GM12865 (cell line): ENCODE results near the gene CDC42SE1.

Experiments used
- DNase-seq: peaks from one replicate; pipeline ENCODE4 v3.0.0; 2010; ENCODE audit warnings: low read depth
- H3K4me3 ChIP-seq: 2 replicates; pipeline ENCODE4 v1.5.1; 2011; ENCODE audit warnings: mild to moderate bottlenecking, low read depth, low read length, control low read depth
- TF ChIP-seq, protein P1 (sequence below): IDR thresholded peaks from 2 replicates; pipeline ENCODE4 v1.5.1; 2011; ENCODE audit warnings: low read length, control low read depth, low read depth, inconsistent platforms; ENCODE audit not compliant: insufficient read depth; ENCODE audit errors: missing control alignments

CDC42SE1 gene

DNA sequence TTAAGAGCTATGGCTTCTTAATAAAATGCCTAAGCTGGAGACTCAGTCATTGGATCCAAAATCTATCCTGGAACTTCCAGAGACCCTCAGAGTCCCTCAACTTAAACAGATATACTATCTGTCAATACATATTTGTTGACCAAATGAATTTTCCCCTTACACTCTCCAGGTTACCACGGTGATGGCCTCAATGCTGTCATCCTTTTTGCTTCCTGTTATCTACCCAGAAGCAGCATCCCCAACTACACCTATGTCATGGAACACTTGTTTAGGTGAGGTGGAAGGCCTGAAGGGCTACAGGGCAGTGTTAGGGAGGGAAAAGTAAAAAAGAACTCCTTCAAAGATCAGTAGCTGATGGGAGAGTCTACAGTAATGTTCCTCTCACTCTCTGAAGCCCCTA, 16.3 kb downstream of the CDC42SE1 start:
- H3K4me3 ChIP-seq = no peak overlapping the region
- DNase-seq = no peak
- TF ChIP-seq, protein P1, sequence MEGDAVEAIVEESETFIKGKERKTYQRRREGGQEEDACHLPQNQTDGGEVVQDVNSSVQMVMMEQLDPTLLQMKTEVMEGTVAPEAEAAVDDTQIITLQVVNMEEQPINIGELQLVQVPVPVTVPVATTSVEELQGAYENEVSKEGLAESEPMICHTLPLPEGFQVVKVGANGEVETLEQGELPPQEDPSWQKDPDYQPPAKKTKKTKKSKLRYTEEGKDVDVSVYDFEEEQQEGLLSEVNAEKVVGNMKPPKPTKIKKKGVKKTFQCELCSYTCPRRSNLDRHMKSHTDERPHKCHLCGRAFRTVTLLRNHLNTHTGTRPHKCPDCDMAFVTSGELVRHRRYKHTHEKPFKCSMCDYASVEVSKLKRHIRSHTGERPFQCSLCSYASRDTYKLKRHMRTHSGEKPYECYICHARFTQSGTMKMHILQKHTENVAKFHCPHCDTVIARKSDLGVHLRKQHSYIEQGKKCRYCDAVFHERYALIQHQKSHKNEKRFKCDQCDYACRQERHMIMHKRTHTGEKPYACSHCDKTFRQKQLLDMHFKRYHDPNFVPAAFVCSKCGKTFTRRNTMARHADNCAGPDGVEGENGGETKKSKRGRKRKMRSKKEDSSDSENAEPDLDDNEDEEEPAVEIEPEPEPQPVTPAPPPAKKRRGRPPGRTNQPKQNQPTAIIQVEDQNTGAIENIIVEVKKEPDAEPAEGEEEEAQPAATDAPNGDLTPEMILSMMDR = no peak

- TF ChIP-seq, protein P1 = no peak
- no peak overlapping the region for H3K4me3 ChIP-seq
- no peak for DNase-seq
These were observed 19.9 kb downstream of the CDC42SE1 start for GRCh38 chr1:151039521-151039920.

GRCh38 chr1:151037032-151037431, 22.4 kb downstream of the CDC42SE1 start:
- H3K4me3 ChIP-seq = no peak overlapping the region
- TF ChIP-seq, protein P1 = no peak
- DNase-seq = no peak

- no peak for DNase-seq
- TF ChIP-seq, protein P1 = no peak
- no peak within 1 kb of the TSS for H3K4me3 ChIP-seq
These were observed 23.1 kb downstream of the CDC42SE1 start, which contains the start of gene BNIPL for GRCh38 chr1:151036356-151036755. Gene BNIPL, plus strand, starts transcription at chr1:151036586. Its CDS starts 140 bp downstream, at chr1:151036726.

GRCh38 chr1:151035167-151035566, 24.3 kb downstream of the CDC42SE1 start:
- H3K4me3 ChIP-seq = no peak overlapping the region
- DNase-seq = no peak
- TF ChIP-seq, protein P1 = no peak

DNA sequence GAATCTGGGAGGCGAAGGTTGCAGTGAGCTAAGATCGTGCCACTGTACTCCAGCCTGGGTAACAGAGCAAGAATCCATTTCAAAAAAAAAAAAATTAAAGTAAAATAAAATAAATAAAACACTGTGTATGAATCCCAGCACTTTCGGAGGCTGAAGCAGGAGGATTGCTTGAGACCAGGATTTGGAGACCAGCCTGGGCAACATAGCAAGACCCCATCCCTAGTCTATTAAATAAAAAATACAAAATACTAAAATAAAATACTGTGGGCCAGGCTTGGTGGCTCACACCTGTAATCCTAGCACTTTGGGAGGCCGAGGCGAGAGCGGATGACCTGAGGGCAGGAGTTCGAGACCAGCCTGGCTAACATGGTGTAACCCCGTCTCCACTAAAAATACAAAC, 27.3 kb downstream of the CDC42SE1 start:
- DNase-seq = no peak
- TF ChIP-seq, protein P1 = no peak
- no peak overlapping the region for H3K4me3 ChIP-seq

DNA sequence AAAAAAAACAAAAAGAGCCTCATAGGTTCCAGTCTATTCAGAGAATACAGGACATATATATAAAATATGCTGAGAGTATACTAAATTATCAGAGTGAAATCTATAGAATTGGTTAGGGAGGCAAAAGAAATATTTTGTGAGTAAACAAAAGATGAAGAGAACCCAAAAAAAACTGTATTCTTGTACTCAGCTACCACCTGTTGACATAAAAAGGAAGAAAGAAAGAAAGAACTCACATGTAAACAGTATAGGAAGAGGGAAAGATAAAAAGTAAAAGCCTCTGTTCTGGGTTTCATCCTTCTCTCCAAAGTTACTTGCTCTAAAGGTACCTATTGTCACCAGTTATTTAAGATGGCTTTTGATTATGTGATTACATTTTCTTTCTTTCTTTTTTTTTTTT, 33.0 kb downstream of the CDC42SE1 start:
- no peak for DNase-seq
- TF ChIP-seq, protein P1 = no peak
- no peak overlapping the region for H3K4me3 ChIP-seq
